Dermis blood vessel endothelial cell (primary cell): ENCODE measurements around the gene EFHD1. TPM values are rescaled to one million over a fixed set of nuclear protein-coding genes. Genes with fewer than 3 reads are reported as not detected.

Experiments used
- DNase-seq: peaks from one replicate; pipeline ENCODE4 v3.0.0; 2010
- total RNA-seq: library from RNA; depleted of rRNA; stranded (reverse); fragments of >200 nt; gene quantifications from 2 replicates; pipeline ENCODE4 v1.2.3, GENCODE V29; 2014

The EFHD1 gene
- 0.14 and 0.17 TPM in 2 replicates for total RNA-seq

DNA sequence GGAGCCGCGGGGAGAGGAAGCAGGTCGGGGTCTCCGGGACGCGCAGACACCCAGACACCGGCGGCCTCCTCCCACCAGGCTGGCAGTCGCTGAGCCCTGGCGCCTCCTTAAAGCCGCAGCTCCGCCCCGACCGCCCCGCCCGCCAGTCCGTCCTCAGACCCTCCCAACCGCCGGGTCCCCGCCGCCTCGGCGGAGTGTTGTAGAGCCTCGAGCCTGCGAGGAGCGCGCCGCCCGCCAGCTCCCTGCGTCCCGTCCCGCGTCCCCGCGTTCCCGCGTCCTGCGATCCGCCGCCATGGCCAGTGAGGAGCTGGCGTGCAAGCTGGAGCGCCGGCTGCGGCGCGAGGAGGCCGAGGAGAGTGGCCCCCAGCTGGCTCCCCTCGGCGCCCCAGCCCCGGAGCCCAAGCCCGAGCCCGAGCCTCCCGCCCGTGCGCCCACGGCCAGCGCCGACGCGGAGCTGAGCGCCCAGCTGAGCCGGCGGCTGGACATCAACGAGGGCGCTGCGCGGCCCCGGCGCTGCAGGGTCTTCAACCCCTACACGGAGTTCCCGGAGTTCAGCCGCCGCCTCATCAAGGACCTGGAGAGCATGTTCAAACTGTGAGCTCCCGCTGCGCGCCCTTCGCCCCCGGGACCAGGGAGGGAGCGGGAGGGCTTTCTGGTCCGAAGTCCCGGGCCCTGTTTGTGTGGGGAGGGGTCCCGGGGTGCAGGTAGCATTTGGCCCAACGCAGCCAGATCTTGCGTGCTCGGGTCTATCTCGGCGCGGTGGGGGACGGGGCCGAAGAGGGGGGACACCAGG, at the start of gene EFHD1:
Gene EFHD1 (plus strand): TSS at position 192 of the 793 bp plus-strand sequence. CDS start 101 bp downstream, at position 293.
- DNase-seq = peak; percentile 65

DNA sequence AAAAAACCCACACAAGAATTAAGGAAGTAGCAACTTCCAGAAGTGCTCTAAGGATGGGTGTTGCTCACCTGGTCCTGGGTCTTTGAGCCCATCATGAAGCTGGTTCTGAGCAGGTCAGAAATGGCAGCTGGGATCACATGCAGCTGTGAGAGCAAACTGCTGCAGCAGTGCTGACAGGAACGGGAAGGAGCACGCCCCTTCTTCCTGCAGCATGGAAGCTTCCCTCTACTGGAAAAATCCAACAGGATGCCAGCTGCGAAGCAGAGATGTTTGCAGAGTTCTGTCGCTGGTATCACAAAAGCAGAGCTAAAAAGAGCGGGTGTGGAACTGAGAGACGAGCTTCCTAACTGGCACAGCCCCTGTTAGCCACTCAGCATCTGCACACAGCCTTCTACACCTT, 49.2 kb upstream of the EFHD1 start:
- peak; percentile 40 for DNase-seq

DNA sequence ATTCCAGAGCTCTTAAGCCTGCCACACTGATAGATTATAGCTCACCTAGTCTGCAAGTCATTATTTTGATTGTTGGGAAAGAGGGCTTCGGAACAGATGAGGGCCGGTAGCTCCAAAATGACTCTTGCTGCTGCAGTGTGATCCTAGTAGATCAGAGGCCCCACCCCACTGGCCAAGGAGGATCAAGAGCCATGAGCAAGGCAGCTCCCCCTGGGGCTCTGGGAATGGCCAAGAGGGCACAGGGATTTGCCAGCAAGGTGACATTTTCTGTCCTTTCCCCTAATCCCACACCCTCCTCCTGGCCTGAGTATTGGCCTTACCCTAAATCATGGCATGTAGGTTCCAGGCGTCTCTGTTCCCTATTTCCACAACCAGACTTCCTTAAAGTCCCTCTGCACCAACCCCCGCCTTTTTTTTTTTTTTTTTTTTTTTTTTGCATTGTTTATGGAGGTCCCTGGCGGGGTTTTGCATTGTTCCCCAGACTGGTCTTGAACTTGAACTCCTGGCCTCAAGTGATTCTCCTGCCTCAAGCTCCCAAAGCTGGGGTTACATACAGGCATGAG, 46.4 kb upstream of the EFHD1 start:
- DNase-seq = no peak

GRCh38 chr2:232587512-232587911, 45.9 kb upstream of the EFHD1 start:
- no peak for DNase-seq

GRCh38 chr2:232588031-232588430, 45.4 kb upstream of the EFHD1 start:
- no peak for DNase-seq

DNA sequence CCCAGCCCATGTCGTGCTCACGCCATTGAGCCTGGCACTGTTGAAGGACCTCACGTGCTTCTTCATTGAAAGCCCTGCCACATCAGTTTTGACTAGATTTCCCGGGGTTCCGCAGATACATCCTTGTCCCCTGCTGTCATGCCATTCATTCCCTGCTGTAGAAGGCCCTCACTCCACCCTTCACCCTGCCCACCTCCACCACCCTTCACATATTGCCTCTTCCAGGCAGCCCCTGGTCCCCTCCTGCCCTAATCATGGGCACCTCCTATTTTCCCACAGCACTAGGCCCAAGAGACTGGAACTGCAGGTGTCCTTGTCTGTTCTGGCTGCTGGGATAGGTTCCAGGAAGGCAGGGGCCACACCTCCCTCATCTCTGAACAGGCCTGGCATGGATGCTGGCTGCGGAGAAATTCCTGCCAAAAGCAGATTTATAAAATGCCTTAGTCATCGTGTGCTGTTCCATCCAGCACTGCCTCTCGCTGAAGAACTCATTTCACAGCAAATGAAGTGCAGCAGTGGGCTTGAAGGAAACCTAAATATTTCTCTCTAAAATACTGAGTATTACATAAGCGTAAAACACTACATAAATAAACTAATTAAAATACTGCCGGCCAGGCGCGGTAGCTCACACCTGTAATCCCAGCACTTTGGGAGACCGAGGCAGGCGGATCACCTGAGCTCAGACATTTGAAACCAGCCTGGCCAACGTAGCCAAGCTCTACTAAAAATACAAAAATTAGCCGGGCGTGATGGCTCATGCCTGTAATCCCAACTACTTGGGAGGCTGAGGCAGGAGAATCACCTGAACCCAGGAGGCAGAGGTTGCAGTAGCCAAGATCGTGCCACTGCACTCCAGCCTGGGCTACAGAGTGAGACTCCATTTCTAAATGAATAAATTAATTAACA, 44.5 kb upstream of the EFHD1 start:
- DNase-seq = no peak

DNA sequence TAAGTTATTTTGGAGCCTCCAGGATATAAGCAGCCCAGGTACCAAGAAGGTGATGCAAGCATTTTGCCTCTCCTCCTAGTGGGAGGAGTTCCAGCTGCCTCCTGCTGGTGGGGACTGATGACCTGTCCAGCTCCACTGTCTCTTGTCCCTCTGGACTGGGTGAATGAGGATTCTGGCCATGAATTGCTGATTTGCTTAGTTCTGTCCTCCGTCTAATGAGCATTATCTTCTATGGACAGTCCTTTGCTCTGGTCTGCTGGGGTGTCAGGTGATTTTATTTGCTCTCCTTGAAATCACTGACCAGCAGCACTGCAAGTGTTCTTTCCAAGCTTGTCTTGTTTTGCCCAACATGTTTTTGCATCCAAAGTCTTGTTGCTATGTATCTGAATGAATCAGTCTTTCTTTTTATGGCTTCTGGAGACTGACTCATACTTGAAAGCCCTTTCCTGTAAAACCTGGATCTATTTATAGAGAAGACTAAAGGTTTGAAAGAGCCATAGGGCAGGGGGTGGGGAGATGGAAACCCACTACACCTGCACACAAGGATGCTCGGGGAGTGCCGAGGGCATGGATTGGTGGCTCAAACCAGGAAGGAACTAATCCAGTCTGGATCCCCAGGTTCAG, 40.5 kb upstream of the EFHD1 start:
- DNase-seq = peak; percentile 84

- DNase-seq = no peak
Observed at GRCh38 chr2:232593982-232594381, 39.4 kb upstream of the EFHD1 start.

GRCh38 chr2:232597362-232598079, 35.9 kb upstream of the EFHD1 start:
- DNase-seq = no peak

DNA sequence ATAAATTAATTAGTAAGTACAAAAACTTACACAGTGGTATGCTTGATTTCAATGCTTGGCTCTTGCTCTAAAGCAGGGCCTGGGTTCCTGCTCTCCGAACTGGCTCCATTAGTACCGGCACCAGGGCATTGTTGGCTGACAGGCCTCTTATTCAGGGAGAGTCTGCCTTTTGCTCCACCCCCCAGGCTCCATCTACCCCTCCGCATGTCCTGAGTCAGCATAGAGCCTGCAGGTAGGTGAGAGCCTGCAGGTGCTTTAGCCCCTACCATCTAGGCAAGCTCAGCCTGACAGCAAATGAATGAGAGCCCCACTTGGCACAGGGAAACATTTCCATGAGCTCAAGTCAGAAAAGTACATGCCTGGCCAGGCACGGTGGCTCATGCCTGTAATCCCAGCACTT, 35.1 kb upstream of the EFHD1 start:
- DNase-seq = no peak

- DNase-seq = no peak
Observed at GRCh38 chr2:232600053-232600773, 33.2 kb upstream of the EFHD1 start.

- no peak for DNase-seq
Observed at GRCh38 chr2:232603283-232603682, 30.1 kb upstream of the EFHD1 start.

- no peak for DNase-seq
Observed at GRCh38 chr2:232604535-232604934, 28.9 kb upstream of the EFHD1 start.

- DNase-seq = no peak
Observed at GRCh38 chr2:232607011-232607410, 26.4 kb upstream of the EFHD1 start.

DNA sequence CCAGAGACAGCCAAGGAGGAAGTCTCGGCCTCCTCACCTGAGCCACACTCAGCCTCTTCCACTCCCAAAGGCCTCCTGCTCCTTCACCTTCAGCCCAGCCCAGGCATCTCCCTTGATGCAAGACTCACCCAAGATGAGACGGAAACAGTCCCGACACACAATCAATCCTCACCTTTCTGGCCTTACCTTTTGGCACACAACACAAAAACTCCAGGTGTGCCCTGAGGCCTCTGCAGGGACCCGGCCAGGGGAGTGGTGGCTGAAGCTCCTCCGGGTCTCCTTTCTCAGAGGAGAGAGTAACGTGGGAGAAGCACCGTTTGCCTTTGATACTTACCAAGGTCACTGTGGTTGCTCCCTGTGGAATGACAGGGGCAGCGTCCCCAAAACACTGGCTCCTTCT, 23.8 kb upstream of the EFHD1 start:
- no peak for DNase-seq

- no peak for DNase-seq
Observed at GRCh38 chr2:232610081-232610480, 23.3 kb upstream of the EFHD1 start.

DNA sequence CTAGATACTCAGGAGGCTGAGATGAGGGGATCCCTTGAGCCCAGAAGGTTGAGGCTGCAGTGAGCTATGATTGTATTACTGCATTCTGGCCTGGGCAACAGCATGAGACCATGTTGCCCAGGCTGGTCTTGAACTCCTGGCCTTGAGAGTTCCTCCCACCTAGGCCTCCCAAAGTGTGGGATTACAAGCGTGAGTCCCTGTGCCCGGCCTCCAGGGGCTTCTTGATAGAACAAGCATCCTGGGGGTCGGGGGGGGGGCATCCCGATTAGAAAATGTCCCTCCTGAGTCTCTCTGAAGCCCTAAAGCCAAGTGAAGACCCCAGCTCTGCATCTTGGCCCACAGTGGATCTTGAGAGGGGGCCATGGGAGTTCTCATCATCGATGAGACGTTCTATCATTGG, 22.3 kb upstream of the EFHD1 start:
- no peak for DNase-seq

DNA sequence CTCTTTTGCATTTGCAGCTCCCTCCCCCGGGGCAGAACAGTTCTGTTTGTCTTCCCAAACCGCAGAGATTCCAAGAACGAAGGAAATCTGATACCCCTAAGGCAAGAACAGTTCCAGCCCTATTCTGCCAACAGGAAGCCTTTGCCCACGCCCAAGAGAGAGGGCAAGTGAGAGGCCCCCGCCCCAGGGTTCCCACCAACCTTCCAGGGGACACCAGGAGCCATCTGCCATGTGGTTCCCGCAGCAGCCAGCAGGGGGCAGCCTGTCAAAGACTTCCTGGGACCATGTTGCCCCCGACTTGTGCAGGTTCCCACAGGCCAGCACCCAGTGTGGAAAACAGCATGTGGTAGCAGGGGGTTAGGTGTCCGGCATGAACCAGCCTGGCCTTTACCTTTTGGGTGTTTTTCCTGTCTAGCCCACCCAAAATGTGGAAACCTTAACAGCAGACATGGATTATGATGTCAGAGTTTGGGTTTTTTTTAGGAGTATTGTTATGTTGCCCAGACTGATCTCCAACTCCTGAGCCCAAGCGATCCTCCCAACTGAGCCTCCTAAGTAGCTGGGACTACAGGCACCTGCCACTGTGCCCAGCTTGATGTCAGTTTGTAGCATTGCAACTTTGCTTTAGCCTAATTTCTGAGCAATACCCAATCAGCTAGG, 21.7 kb upstream of the EFHD1 start:
- peak; percentile 47 for DNase-seq

GRCh38 chr2:232613538-232614134, 19.8 kb upstream of the EFHD1 start:
- DNase-seq = no peak

GRCh38 chr2:232615339-232615738, 18.1 kb upstream of the EFHD1 start:
- DNase-seq = no peak

DNA sequence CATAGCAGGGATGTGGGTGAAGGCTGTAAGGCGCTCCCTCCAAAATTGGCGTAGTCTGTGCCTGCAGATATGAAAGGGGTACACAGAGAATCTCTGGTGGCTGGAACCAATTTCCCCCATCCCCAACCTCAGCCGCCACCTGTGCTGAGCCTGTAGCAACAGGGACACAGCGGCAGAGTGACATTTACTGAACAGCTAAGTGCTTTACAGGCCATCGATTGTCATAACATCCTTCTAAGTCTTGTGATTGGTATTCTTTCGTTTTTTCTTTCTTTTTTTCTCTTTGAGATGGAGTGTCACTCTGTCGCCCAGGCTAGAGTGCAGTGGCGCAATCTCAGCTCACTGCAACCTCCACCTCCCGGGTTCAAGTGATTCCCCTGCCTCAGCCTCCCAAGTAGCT, 12.2 kb upstream of the EFHD1 start:
- DNase-seq = no peak
